Lower leg skin (tissue), 3 donors: ENCODE data around the gene RPS3.

Experiments used
- POLR2A ChIP-seq, 2 donors: fragments of 450-650 bp; IDR thresholded peaks; one replicate each; pipeline ENCODE4 v1.6.1; 2016 to 2017; ENCODE audit warnings: antibody characterized with exemption in 2 of 2, mild to moderate bottlenecking in 1 of 2, moderate library complexity in 1 of 2
- TF ChIP-seq, protein P1 (sequence below), 3 donors: fragments of 450-650 bp; IDR thresholded peaks; one replicate each; pipeline ENCODE4 v1.5.1; 2016; ENCODE audit warnings: antibody characterized with exemption in 3 of 3, mild to moderate bottlenecking in 3 of 3, moderate library complexity in 2 of 3

DNA sequence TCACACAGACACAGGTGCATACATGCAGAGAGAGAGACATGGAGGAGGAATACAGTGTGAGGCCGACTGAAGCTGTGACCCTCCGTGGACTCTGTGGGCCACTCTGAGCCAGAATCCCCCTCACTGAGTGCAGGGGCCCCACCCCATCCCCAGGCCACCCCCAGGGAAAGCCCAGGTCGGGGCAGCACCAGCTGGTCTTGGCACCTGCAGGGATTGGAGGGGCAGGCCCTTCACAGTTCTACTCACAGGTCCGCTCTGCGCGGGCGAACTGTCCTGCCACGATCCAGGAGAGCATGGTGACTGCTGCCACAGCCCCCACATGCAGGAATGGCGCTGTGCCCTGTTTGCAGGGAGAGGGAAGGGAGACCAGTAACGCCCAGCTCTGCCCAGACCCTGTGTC is 50.0 kb downstream of the RPS3 start:
- TF ChIP-seq, protein P1, sequence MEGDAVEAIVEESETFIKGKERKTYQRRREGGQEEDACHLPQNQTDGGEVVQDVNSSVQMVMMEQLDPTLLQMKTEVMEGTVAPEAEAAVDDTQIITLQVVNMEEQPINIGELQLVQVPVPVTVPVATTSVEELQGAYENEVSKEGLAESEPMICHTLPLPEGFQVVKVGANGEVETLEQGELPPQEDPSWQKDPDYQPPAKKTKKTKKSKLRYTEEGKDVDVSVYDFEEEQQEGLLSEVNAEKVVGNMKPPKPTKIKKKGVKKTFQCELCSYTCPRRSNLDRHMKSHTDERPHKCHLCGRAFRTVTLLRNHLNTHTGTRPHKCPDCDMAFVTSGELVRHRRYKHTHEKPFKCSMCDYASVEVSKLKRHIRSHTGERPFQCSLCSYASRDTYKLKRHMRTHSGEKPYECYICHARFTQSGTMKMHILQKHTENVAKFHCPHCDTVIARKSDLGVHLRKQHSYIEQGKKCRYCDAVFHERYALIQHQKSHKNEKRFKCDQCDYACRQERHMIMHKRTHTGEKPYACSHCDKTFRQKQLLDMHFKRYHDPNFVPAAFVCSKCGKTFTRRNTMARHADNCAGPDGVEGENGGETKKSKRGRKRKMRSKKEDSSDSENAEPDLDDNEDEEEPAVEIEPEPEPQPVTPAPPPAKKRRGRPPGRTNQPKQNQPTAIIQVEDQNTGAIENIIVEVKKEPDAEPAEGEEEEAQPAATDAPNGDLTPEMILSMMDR (IDR thresholded peaks at IDR 0.05): no peak
- TF ChIP-seq POLR2A (IDR thresholded peaks at IDR 0.05): no peak
